GM15510 (cell line): Measurements from ENCODE around the gene THRB.

Experiments used
- POLR2A ChIP-seq: IDR thresholded peaks from 3 replicates; pipeline ENCODE4 v1.6.1; 2011; ENCODE audit warnings: borderline replicate concordance; ENCODE audit not compliant: insufficient read length; ENCODE audit errors: extremely low read depth

The THRB gene

GRCh38 chr3:24352893-24353553, 141.6 kb downstream of the THRB start:
- no peak for TF ChIP-seq POLR2A

- no peak for TF ChIP-seq POLR2A
Observed at GRCh38 chr3:24351779-24352469, 142.7 kb downstream of the THRB start.

GRCh38 chr3:24349367-24350019, 145.2 kb downstream of the THRB start:
- TF ChIP-seq POLR2A = no peak

GRCh38 chr3:24348348-24348747, 146.3 kb downstream of the THRB start:
- no peak for TF ChIP-seq POLR2A

GRCh38 chr3:24344784-24345439, 149.7 kb downstream of the THRB start:
- no peak for TF ChIP-seq POLR2A

GRCh38 chr3:24343084-24343783, 151.4 kb downstream of the THRB start:
- no peak for TF ChIP-seq POLR2A

GRCh38 chr3:24342275-24342674, 152.4 kb downstream of the THRB start:
- no peak for TF ChIP-seq POLR2A

- TF ChIP-seq POLR2A = no peak
Observed at GRCh38 chr3:24341668-24342067, 153.0 kb downstream of the THRB start.

GRCh38 chr3:24340966-24341365, 153.7 kb downstream of the THRB start:
- TF ChIP-seq POLR2A = no peak

- TF ChIP-seq POLR2A = no peak
Observed at GRCh38 chr3:24340161-24340560, 154.5 kb downstream of the THRB start.

- TF ChIP-seq POLR2A = no peak
Observed at GRCh38 chr3:24339266-24339825, 155.3 kb downstream of the THRB start.

- TF ChIP-seq POLR2A = no peak
Observed at GRCh38 chr3:24338409-24339130, 156.1 kb downstream of the THRB start.

- TF ChIP-seq POLR2A = no peak
Observed at GRCh38 chr3:24336101-24336500, 158.5 kb downstream of the THRB start.

GRCh38 chr3:24332092-24332491, 162.6 kb downstream of the THRB start:
- TF ChIP-seq POLR2A = no peak
